Stimulated activated CD8-positive, alpha-beta memory T cell treated with anti-CD3 and anti-CD28 coated beads, Interleukin-12 subunit alpha, Interleukin-12 subunit beta, amount 100 ng/mL, for 24 hours (primary cell): ENCODE measurements around the gene ITGAE.

Source experiments
- DNase-seq: peaks from one replicate; pipeline ENCODE4 v3.0.0-alpha.2; 2020; ENCODE audit errors: extremely low read depth

Gene ITGAE

DNA sequence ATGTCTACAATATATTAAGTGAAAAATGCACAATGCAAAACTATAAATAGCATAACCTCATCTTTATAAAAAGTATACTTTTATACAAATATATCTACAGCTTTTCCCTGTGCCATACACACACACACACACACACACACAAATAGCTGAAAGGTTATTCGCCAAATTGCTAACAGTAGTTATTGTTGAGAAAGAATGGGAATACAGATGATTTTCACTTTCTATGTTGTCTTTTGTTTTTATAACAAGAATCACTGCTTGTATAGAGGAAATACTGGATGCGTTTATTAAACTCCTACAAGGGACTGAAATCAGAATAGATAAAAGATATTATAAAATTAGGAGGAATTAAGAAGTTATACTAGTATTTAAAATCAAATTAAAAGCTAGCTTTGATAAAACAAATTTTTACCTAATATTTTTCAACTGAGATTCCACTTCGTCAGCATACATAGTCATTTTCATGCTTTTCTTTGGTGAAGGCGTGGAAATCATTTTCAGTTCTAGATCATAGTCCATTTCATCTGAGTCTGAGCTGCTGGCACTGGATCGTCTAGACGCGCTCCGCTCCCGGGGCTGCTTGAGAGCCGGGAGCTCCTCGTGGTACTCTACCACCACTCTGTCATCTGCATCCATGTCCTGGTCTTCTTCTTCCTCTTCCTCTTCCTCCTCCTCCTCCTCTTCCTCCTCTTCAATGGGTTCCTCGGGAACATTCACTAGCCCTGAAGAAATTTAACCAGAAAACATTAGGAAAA is 17.0 kb upstream of the ITGAE start:
- no peak for DNase-seq

DNA sequence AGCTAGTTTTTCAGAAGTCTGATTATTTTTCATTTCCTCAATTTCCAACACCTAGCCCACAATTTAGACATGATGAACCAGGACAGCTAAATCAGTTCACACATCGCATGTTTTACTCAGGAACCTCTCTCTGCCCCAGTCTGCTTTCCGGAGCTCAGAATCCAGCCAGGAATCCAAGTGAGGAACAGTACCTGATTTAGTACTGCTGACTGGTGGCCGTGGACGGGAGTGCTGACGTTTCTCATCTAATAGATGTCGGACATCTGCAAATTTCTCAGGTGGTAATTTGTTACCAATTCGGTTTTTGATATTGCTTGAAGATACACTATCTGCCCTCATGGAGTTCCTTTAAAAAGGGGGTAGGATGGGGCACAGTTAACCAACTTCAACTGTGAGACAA is 14.9 kb upstream of the ITGAE start:
- no peak for DNase-seq

GRCh38 chr17:3815122-3815521 is 14.1 kb upstream of the ITGAE start:
- DNase-seq, result no peak

DNA sequence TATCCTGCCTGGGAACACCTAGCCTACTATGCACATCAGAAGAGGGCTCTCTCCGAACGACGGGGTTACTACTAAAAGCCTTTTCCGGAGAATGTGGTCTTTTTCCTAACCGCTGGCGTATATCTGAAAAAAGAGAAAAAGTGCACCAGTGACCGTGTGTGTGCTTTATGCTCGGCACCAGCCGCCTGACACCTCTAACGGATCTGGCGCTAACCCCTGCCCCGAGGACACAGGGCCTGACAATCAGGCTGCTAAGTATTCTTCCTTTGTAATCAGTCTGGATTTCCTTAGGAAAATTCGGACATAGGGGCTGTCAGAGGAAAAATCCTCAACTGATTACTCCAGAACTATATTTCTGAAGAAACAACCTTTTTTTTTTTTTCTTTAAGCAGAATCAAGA is 13.4 kb upstream of the ITGAE start:
- no peak for DNase-seq

DNA sequence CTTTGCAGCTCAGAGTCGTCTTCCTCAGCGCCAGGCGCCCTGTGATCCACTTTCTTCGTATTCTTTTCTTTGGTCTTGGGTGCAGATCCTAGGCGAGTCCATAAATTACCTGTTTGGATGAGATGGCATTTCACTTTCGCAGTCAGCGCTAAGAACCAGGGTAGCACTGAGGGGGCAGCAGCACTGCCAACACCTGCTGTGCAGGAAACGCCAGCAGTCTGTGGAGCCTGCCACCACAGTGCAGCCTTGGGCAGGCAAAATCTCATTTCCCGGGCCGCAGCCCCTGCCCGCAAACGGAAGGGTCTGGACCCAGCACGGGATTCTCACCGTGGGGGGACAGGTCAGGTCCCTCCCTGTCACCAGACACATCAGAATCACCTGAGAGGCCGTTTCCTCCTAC is 12.2 kb upstream of the ITGAE start:
- DNase-seq, result no peak

DNA sequence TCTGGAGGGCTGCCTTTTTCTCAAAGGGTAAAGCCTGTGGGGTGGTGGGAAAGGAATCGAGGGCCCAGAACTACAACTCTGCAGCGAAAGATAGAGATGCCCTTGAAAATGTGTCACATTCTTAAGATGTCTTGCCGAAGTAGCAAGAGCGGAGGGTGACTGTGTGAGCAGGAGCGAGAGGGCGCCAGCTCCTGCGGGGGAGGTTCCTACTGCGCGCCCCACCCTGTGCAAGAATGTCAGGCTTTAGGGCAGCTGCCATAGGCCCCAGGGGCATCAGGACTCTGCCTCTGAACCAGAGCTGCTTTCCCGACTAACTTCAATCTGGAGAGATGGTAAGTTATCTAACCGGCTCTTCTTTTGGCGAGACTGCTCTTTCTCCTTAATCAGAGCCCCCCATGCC is 11.8 kb upstream of the ITGAE start:
- DNase-seq, result no peak

DNA sequence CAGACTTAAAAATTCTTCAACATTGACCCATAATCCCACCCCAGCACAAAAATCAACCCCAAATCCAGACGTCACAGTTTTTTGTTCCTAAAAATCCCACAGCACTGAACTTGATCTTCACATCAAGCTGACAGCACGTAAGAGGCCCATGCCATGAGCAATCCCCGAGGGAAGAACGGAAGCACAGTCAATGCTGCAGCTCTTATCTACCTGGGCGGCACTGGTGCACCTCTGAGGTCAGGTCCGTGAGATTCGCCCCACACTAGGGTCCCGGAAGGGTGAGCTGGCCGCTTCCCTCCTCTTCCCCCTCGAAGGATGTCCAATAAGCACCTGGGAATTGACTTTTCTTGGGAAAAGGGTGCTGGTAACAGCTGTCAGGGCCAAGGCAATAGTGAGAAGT is 11.3 kb upstream of the ITGAE start:
- DNase-seq, result no peak

DNA sequence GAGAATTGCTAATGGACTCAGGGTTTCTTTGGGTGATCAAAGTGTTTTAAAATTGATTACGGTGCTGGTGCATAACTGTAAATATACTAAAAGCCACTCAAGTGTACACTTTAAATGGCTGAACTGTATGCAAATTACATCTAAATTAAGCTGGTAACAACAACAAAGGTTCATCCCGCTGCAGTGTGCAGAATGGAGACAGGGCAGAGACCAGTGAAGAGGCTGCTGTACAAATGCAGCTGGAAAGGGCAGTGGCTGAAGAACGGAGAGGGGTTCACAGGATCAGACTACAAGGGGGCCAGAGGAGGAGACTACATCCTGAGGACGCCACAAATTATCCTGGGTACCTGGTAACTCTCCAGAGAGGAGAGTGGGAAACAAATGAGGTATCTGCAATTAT is 9.0 kb upstream of the ITGAE start:
- DNase-seq, result no peak

DNA sequence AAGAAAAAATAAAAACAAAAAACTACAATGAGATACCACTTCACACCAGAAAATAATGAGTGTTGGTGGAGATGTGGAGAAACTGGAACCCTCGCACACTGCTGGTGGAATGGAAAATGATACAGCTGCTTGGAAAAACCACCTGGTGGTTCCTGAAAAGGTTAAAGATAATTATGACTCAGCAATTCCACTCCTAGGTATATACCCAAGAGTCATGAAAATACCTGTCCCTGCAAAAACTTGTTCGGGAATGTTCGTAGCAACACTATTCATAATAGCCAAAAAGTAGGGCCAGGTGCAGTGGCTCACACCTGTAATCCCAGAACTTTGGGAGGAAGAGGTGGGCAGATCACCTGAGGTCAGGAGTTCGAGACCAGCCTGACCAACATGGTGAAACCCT is 8.1 kb upstream of the ITGAE start:
- DNase-seq, result no peak

DNA sequence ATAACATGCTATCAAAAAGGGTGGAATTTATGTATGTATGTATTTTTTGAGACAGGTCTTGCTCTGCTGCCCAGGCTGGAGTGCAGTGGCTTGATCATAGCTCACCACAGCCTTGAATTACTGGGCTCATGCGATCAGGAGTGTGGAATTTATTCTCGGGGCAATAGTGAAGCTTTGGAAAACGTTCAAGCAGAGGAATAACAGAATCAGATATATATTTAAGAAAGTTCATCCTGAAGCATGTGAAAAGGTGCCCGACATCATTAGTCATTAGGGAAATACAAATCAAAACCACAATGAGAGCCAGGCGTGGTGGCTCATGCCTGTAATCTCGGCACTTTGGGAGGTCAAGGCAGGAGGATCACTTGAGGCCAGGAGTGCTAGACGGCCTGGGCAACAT is 7.7 kb upstream of the ITGAE start:
- no peak for DNase-seq

DNA sequence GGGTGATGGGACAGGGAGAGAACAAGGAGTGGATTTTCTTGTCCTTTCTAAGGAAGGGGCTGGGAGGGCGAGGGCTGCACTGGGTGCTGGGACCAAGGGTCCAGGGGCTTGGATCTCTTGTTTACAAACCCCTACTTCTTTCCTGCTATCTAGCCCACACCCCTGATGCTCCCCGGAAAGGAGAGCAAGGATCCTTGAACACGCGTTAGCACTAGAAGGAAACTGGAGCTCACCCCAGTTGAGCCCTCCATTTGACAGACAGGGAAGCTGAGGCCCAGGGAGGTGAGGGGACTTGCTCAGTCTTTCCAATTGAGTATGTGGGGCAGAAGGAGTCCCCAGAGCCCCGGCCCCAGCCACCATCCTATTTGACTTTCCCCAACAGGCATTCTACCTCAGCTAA is 4.6 kb upstream of the ITGAE start:
- no peak for DNase-seq

GRCh38 chr17:3804503-3804931 is 3.5 kb upstream of the ITGAE start:
- no peak for DNase-seq

- no peak for DNase-seq
These were observed 2.3 kb upstream of the ITGAE start for GRCh38 chr17:3803308-3803640.

- DNase-seq, result no peak
These were observed 1.7 kb upstream of the ITGAE start for GRCh38 chr17:3802461-3803307.

DNA sequence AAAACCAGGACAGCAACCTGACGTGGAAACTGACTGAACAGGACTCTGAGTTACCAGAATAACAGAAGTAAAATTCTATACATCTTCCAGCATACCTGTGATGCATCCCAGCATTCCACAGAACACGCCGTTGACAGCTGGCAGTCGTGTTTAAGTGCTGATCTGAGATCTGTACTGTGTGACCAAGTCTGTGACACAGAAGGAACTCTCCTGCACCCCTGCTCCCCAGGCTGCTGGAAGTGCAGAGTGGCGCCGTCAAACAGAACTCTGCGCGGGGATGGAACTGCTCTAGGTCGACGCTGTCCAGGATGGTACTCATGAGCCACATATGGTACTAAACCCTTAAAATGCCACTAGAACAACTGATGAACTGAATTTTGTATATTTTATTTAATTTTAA is 804 bp upstream of the ITGAE start:
- DNase-seq, result no peak

DNA sequence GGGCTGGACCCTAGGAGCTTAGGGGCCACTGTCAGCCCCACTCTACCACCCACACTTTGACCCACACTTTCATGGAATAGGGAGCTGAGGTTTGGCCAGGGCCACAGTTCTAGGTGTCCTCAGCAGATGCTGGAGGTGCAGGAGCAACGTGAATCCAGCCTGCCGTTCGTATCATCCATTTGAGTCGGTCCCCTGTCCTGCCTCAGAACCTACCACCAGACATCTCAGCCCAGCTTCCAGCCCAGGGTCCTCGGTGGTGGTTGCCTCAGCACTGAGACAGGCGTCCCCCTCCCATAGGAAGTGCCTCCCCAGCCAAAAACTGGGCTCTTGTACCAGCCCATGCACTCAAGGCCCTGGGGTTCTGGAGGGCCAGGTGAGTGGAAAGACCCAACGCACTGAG is 359 bp upstream of the ITGAE start:
- DNase-seq, result no peak

DNA sequence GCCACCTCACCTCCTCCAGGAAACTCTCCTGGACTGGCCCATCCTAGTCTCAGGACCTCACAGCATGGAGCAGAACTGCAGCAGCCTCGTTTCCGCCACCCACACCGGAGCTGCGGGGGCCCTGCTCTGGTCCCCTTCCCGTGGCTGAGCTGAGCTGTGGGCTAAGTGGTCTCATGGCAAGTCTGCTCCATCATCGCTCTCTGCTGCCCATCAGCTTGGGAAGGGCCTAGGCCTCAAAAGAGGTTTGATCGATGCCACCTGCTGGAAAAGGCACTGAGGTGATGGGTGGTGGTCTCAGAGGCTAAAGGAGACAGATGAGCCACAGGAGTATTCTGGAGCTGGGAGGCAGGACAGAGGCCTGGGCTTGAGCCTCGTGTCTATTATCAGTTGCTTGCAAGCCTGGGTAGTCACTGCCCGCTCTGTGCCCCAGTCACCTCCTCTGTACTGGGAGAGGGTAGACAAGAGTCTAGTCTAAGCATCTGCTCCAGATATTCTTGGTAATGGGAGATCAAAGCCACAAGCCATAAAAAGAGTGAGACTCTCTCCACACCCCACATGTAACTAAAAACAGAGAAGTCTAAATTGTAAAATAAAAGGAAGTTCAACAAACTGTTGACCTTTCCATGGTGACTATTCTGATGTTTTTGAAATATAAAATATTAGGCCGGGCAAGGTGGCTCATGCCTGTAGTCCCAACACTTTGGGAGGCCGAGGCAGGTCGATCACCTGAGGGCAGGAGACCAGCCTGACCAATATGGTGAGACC is 1.6 kb downstream of the ITGAE start:
- no peak for DNase-seq

DNA sequence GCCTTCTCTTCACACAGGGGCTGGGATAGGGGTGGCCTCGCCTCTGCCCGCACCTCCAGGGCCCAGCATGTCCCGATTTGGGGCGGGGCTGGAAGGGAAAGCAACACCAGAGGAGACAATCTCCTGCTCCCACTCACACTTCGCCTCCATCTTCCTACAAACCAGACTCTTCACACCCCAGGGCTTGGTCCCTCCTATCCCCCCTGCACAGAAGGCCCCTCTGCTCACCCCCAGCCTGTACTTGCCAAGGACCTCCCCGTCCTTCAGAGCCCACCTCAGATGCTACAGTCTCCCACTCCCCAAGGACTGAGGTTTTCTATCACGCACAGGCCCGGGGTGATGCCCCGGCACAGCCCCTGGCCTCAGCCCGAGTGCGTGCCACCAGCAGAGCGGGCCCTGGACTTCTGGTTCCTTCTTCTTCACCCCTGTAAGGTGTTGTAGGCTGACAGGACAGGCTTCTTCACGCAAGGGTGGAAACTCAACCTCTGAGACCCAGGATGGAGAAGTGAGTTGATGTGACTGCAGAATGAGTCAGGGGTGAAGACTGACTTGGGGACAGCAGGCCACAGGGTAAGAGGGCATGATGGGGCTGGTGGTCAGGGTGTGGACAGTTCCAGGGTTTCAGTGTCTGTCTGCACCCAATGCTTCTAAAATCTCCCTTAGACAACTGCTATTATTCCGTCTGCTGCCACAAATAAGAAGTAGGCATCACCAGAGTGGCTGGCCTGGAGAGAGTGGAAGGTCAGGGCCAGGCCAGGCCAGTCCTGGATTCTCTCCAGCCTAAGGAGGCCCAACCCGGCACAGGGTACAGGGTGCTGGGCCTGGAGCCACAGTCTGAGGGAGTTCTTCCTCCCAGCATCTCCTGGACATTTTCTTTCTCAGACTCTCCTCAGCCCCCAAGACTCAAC is 2.5 kb downstream of the ITGAE start:
- DNase-seq, result no peak

DNA sequence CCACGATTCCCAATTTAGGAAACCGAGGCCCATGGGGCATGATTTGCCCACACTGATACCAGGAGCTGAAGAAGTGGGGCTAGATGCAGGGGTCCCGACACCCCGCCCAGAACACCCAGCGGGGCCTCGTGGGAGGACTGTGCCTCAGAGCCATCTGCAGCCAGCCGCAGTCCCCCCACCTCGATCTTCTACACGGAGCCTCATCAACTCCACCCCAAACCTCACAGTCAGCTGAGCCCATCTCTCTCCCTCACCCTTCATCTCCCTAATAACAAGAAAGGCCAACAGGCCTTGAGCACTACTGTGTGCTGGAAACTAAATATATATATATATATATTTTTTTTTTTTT is 4.2 kb downstream of the ITGAE start:
- DNase-seq, result no peak

DNA sequence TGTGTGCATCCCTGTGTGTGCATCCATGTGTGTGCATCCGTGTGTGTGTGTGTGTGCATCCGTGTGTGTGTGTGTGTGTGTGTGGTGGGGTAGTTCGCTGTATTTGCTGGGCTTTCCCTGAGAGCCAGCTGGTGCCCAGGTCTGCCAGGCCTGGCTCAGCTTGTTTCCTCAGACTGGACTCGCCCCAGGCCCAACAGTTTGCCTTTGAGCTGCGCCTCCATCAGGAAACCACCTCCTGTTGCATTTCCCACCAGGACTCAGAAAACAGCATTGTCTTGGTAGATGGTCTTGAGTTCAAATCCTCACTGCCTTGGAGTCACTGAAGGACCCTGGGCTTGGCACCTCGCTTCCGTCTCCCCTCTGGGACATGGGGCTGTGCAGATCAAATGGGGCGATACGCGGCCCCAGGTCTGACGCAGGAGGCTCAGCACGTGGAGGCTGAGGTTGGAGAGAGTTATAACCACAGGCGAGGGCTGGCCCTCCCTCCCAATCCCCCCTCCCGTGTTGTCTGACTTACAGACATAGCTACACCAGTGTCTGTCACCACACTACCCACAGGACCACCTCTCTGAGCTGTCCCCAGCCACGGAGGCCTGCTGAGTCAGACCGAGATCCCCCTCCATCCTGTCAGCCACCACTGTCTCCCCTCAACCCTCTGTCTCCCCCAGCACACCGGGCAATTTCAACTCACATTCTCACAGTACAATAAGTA is 4.7 kb downstream of the ITGAE start:
- DNase-seq, result peak; percentile 80
